GM12872 (cell line): ENCODE data around the gene KIRREL1.

Source experiments
- TF ChIP-seq, protein P1 (sequence below): IDR thresholded peaks from 3 replicates; pipeline ENCODE4 v1.5.1; 2011; ENCODE audit warnings: low read depth, mild to moderate bottlenecking, low read length, moderate library complexity; ENCODE audit not compliant: insufficient read depth

The KIRREL1 gene

DNA sequence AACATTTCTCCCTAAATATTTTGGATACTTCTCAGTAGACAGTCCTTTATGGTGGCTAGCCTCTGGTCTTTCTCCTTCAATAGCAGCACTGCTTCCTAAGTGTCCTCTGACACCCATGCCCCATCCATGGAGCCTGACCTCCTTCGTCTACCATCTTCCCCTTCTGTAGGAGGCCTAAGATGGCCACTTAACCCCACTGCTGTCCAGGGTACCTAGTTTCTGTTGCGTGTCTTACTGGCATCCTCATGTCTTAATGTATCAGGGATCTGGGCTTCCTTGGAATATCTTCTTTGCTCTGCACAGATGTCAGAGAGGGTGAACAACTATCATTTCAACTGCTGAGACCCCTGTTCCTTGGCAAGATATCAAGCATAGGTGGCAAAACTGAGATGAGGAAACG, 5.4 kb upstream of the KIRREL1 start:
- TF ChIP-seq, protein P1, sequence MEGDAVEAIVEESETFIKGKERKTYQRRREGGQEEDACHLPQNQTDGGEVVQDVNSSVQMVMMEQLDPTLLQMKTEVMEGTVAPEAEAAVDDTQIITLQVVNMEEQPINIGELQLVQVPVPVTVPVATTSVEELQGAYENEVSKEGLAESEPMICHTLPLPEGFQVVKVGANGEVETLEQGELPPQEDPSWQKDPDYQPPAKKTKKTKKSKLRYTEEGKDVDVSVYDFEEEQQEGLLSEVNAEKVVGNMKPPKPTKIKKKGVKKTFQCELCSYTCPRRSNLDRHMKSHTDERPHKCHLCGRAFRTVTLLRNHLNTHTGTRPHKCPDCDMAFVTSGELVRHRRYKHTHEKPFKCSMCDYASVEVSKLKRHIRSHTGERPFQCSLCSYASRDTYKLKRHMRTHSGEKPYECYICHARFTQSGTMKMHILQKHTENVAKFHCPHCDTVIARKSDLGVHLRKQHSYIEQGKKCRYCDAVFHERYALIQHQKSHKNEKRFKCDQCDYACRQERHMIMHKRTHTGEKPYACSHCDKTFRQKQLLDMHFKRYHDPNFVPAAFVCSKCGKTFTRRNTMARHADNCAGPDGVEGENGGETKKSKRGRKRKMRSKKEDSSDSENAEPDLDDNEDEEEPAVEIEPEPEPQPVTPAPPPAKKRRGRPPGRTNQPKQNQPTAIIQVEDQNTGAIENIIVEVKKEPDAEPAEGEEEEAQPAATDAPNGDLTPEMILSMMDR = no peak

DNA sequence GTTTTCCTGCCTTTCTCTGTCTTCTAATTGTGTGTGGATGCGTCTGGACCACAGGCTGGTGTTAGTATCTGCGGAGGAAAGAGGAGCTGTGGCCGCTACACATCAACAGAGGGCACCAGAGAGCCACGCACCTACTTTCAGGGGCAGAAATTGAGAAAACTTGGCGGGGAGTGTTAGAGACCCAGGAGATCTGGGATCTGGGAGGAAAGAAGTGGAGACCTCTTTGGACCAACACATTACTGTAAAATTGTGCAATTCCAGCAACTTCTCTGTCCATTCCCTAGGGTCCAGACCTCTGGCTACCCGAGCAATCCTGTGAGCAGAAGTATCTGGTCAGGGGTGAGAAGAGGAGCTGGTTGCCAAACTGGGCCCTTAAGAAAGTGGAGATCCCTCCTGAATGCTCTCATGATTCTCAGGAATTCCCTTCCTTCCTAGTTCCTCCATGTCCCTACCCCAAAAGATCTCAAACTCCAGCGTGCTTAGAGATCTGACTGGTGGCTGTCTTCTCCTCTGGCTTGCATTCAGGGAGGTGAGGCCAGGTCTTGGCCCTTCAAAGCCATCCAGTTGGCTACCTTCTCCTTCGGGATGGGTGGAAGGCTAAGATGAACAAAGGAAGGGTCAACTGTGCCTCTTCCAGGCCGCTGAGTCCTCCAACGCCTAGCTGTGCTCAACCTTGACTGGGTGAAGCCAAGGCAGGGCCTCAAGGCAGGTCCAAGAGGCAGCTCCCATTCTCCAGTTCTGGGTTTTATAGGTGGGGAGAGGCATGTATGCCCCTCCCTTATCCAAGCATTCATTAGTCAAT, 1.2 kb upstream of the KIRREL1 start:
- TF ChIP-seq, protein P1 = peak; percentile 96

DNA sequence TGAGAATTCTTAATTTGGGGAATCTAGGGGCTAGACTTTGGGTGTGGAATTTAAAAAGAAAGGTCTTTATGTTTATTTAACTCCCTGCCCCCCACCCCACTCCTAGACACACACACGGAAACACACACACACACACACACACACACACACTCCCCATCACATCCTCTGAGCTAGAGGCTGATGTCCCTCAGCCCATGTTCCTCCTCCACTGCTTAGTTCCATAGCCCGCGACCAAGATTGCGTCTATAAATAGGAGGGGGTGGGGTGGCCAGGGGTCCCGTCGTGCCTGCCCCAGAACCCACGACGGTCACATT, 655 bp upstream of the KIRREL1 start:
- TF ChIP-seq, protein P1 = no peak

DNA sequence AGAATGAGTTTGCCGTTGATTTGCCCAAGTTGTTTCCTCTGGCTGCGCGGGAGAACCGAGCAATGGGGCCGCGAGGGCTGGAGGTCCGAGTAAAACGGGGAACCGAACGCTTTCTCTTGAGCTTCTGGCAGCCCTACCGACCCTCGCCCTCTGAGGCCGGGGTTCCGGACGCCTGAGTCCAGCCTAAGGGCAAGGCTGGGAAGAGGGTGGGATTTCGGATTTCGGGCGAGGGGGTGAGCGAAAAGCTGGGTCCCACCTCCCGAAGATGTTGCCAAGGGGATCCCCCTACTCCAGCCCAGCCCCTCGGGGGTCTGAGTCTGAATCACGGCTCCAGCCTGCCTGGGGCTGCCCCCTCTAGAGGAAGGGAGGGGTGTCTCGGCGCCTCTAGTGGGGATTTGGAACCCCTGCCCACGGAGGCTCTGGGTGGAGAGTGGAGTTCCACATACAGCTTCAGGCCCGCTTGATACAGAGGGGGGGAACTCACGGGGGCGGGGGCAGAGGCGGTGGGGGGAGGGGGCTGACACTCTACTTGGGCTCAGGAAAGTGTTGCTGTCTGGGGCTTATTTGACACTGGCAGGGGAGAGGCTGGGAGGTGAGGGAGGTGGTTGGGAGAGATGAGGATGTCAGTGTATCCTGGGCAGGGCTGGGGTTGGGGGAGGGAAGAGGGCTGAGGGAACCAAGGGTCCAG, 617 bp downstream of the KIRREL1 start:
- TF ChIP-seq, protein P1 = no peak

DNA sequence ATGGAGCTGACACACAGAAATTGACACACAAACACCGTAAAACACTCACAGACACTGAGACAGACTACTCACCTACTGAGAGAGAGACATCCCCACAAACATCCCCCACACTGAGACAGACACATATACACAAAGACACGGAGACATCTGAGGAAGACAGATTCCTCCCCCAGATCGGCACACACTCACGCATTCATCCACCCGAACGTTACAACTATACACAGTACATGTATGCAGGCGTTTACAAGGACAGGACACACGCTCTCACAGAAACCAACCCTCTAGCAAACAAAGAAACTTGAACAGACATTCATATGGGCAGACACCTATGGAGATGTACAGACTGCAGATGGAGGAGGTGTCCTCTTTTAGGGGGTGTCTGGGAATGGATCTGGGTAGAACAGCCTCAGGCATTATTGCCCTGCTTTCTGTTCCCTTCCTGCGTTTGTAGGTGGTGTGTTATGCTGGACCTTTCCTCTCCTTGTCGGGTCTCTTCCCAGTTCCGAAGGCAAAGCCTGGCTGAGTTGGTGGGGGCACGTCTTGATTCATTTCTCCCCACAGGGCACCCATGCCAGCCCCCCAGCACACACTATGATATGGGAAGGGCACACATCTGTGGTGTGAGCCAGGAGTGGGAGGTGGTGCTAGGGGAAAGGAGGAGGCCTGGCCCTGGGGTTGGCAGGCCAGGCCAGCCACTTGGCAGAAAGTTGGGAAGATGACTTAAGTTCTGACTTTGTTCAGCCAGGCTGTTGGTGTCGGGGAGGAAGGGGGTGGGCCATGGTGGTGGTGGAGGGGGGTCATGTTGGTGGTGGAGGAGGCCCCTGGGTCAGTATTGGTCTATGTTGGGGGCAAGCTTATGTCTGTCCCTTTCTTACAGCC, 1.5 kb downstream of the KIRREL1 start:
- TF ChIP-seq, protein P1 = no peak

DNA sequence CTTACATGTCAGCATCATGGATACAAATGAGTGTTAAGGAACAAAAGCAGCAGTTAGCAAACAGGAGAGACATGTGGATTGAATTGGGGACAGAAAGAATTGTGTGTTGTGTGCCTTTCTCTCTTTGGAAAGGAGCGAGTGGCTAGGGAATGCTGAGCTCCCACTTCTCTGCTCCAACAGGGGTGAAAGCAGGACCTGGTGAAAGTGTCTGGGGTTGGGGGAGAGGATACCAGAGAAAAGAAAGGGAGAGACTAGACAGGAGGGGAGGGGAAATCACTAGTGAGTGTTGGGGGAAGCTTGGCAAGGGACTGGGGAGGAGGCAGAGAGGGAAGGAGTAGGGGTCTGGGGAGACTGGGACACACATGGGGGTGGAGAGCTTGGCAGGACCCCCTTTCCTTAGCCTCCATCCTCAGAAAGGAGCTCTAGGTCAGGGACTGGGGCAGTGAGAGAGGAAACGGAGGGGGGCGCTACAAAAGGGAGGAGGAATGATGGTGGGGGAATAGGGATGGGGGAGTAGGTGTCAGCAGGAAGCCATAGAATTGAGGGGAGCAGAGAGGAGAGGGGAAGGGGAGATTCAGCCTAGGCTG, 2.2 kb downstream of the KIRREL1 start:
- TF ChIP-seq, protein P1 = no peak

DNA sequence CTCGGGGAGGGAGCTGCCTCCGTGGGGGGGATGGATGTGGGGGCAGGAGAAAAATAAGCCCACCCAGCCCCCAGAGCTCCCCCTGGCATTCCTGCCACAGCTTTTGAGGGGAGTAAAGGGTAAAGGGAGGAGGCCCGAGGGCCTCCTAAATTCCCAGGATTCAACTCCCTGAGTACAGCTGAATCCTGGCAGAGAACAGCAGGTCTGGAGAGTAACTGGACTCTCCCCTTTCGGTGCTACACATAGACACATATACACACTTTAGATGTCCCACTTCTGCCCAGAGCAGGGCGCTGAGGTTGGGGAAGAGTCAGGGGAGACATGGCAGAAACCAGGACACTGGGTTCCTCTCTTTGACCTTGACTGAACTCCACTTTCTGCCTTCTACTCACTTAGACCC, 3.0 kb downstream of the KIRREL1 start:
- TF ChIP-seq, protein P1 = no peak
